Measurements from ENCODE around the gene GPR21.

DNA sequence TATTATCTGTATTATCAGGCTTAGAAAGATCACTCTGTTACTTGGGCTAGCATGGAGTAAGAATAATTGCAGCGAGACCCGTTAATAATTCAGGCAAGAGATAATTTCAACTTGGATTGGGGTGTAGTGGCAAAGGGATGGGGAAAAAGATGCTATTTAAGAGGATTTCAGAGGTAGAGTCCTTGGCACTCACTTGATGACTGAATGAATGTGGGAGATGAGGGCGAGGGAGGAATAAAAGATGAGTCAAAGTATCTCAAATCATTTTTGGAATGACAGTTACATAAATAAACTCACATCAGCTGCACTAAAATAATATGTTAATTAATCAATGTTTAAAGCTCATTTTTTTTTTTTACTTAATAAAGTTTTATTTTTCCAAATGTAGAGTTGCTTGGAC is 4.5 kb upstream of the GPR21 start:
- TF ChIP-seq POLR2A (IDR thresholded peaks at IDR 0.05) = no peak
- TF ChIP-seq, protein P1, sequence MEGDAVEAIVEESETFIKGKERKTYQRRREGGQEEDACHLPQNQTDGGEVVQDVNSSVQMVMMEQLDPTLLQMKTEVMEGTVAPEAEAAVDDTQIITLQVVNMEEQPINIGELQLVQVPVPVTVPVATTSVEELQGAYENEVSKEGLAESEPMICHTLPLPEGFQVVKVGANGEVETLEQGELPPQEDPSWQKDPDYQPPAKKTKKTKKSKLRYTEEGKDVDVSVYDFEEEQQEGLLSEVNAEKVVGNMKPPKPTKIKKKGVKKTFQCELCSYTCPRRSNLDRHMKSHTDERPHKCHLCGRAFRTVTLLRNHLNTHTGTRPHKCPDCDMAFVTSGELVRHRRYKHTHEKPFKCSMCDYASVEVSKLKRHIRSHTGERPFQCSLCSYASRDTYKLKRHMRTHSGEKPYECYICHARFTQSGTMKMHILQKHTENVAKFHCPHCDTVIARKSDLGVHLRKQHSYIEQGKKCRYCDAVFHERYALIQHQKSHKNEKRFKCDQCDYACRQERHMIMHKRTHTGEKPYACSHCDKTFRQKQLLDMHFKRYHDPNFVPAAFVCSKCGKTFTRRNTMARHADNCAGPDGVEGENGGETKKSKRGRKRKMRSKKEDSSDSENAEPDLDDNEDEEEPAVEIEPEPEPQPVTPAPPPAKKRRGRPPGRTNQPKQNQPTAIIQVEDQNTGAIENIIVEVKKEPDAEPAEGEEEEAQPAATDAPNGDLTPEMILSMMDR (IDR thresholded peaks at IDR 0.05) = no peak

Data from heart left ventricle (tissue), 13 donors.